NT2/D1 (cell line): Measurements from ENCODE around the gene FAM219B.
A peak's percentile ranks its signal among the peaks of the same experiment; 100 is the strongest.

Source experiments
- DNase-seq: peaks from one replicate; pipeline ENCODE4 v3.0.0-alpha.2; 2011; ENCODE audit warnings: low read depth, low spot score
- H3K27me3 ChIP-seq: 2 replicates; pipeline ENCODE4 v1.6.0; 2011; ENCODE audit warnings: mild to moderate bottlenecking; ENCODE audit not compliant: insufficient read length, insufficient read depth
- H3K36me3 ChIP-seq: 2 replicates; pipeline ENCODE4 v1.6.1; 2011; ENCODE audit warnings: mild to moderate bottlenecking, low read length, mixed read lengths; ENCODE audit not compliant: insufficient read depth, insufficient read length
- H3K4me1 ChIP-seq: 2 replicates; pipeline ENCODE4 v1.5.1; 2011; ENCODE audit not compliant: insufficient read depth, insufficient read length
- H3K4me3 ChIP-seq: 2 replicates; pipeline ENCODE4 v1.5.1; 2011; ENCODE audit warnings: low read depth; ENCODE audit not compliant: insufficient read length
- H3K9ac ChIP-seq: 2 replicates; pipeline ENCODE4 v1.6.0; 2011; ENCODE audit warnings: low read depth; ENCODE audit not compliant: insufficient read length
- H3K9me3 ChIP-seq: 2 replicates; pipeline ENCODE4 v1.5.1; 2011; ENCODE audit warnings: mild to moderate bottlenecking, low read length; ENCODE audit not compliant: insufficient read depth
- SUZ12 ChIP-seq: IDR thresholded peaks from 2 replicates; pipeline ENCODE4 v1.6.1; 2011; ENCODE audit not compliant: insufficient read length, insufficient read depth; ENCODE audit errors: extremely low read depth
- YY1 ChIP-seq: IDR thresholded peaks from 2 replicates; pipeline ENCODE4 v1.6.1; 2011; ENCODE audit not compliant: insufficient read length, insufficient read depth
- ZNF274 ChIP-seq: IDR thresholded peaks from 2 replicates; pipeline ENCODE4 v1.6.1; 2011; ENCODE audit warnings: mild to moderate bottlenecking, low read depth, low read length

FAM219B gene

GRCh38 chr15:74884428-74885223, 22.0 kb downstream of the FAM219B start:
- H3K36me3 ChIP-seq: no peaks in the 10 kb centered on the region
- no peak for DNase-seq
- TF ChIP-seq ZNF274: no peak
- TF ChIP-seq YY1: no peak
- TF ChIP-seq SUZ12: no peak
- no peak overlapping the region for H3K4me3 ChIP-seq
- peaks cover 3% of the 10 kb centered on the region for H3K4me1 ChIP-seq
- H3K27me3 ChIP-seq: no peaks in the 10 kb centered on the region
- H3K9me3 ChIP-seq: peaks cover 17% of the 10 kb centered on the region; the same call in 1 of the 2 replicates
- no peak overlapping the region for H3K9ac ChIP-seq

GRCh38 chr15:74882528-74882927, 24.1 kb downstream of the FAM219B start:
- H3K9me3 ChIP-seq: peaks cover 17% of the 10 kb centered on the region; the same call in 1 of the 2 replicates
- H3K36me3 ChIP-seq: no peaks in the 10 kb centered on the region
- no peak for DNase-seq
- no peak overlapping the region for H3K4me3 ChIP-seq
- H3K27me3 ChIP-seq: no peaks in the 10 kb centered on the region
- H3K4me1 ChIP-seq: no peaks in the 10 kb centered on the region
- no peak overlapping the region for H3K9ac ChIP-seq
- no peak for TF ChIP-seq YY1
- no peak for TF ChIP-seq SUZ12
- no peak for TF ChIP-seq ZNF274

GRCh38 chr15:74878273-74878672, 28.4 kb downstream of the FAM219B start:
- Histone ChIP-seq H3K4me3 (no peak overlapping the region), H3K4me1 (no peaks in the 10 kb centered on the region), H3K9me3 (peaks cover 16% of the 10 kb centered on the region; the same call in 1 of the 2 replicates), H3K36me3 (no peaks in the 10 kb centered on the region), H3K27me3 (no peaks in the 10 kb centered on the region), H3K9ac (no peak overlapping the region)
- TF ChIP-seq ZNF274: no peak
- TF ChIP-seq SUZ12: no peak
- no peak for TF ChIP-seq YY1
- DNase-seq: no peak

- H3K4me1 ChIP-seq: peaks cover 2% of the 10 kb centered on the region
- no peaks in the 10 kb centered on the region for H3K36me3 ChIP-seq
- H3K4me3 ChIP-seq: peak overlapping the region; percentile 48
- DNase-seq: no peak
- H3K27me3 ChIP-seq: no peaks in the 10 kb centered on the region
- no peaks in the 10 kb centered on the region for H3K9me3 ChIP-seq
- no peak for TF ChIP-seq SUZ12
- TF ChIP-seq YY1: no peak
- TF ChIP-seq ZNF274: no peak
- peak overlapping the region; percentile 79 for H3K9ac ChIP-seq
Measured at GRCh38 chr15:74873756-74874424, 32.8 kb downstream of the FAM219B start.

GRCh38 chr15:74873036-74873755, 33.5 kb downstream of the FAM219B start, which contains the start of gene SCAMP2:
TSS of gene SCAMP2 (minus strand) at chr15:74873365. CDS start at chr15:74873255, 110 bp downstream.
- peaks cover 5% of the 10 kb centered on the region for H3K36me3 ChIP-seq
- no peak for TF ChIP-seq YY1
- no peak for TF ChIP-seq SUZ12
- no peak for TF ChIP-seq ZNF274
- peaks cover 2% of the 10 kb centered on the region for H3K4me1 ChIP-seq
- H3K4me3 ChIP-seq: peak within 1 kb of the TSS; percentile 93
- peak within 1 kb of the TSS; percentile 93 for H3K9ac ChIP-seq
- no peaks in the 10 kb centered on the region for H3K27me3 ChIP-seq
- peak; percentile 94 for DNase-seq
- H3K9me3 ChIP-seq: peaks cover 7% of the 10 kb centered on the region

- Histone ChIP-seq H3K4me3 (peak overlapping the region; percentile 93), H3K9me3 (peaks cover 12% of the 10 kb centered on the region), H3K9ac (peak overlapping the region; percentile 93), H3K36me3 (peaks cover 10% of the 10 kb centered on the region), H3K27me3 (no peaks in the 10 kb centered on the region), H3K4me1 (peaks cover 2% of the 10 kb centered on the region)
- TF ChIP-seq YY1 (no peak), SUZ12 (no peak)
- DNase-seq: no peak
Measured at GRCh38 chr15:74872702-74873035, 34.0 kb downstream of the FAM219B start.
